Urinary bladder (tissue), 4 donors: ENCODE results near the gene STPG2. TPM values are rescaled to one million over a fixed set of nuclear protein-coding genes. Genes with fewer than 3 reads are reported as not detected.

Experiments used
- DNase-seq: peaks from one replicate; pipeline ENCODE4 v3.0.0-alpha.2; 2015; ENCODE audit errors: extremely low spot score
- H3K27ac ChIP-seq: one replicate; pipeline ENCODE4 v1.5.1; 2013; ENCODE audit warnings: low read depth, mild to moderate bottlenecking, moderate library complexity
- H3K36me3 ChIP-seq: one replicate; pipeline ENCODE4 v1.6.1; 2013; ENCODE audit warnings: mild to moderate bottlenecking, moderate library complexity; ENCODE audit not compliant: insufficient read depth
- H3K4me1 ChIP-seq: one replicate; pipeline ENCODE4 v1.6.1; 2013; ENCODE audit warnings: mild to moderate bottlenecking, moderate library complexity; ENCODE audit not compliant: insufficient read depth
- H3K4me3 ChIP-seq: one replicate; pipeline ENCODE4 v1.5.1; 2013; ENCODE audit warnings: low read depth, low read length
- WGBS: extraction: QIAGEN DNeasy Blood & Tissue Kit; methylation state at CpG from one replicate; pipeline ENCODE4 v1.1.7; 2013; 5-methylcytosine and 5-hydroxymethylcytosine counted together
- polyA plus RNA-seq: library from polyadenylated mRNA; stranded (reverse); fragments of 200-250 nt; gene quantifications from one replicate; pipeline ENCODE4 v1.2.3, GENCODE V29; 2013
- total RNA-seq: library from RNA; depleted of rRNA; stranded (reverse); fragments of >200 nt; gene quantifications from one replicate; pipeline ENCODE4 v1.2.3, GENCODE V29; 2014
- donor health status: healthy with polysubstance abuse.
- donor health status: healthy.

STPG2 gene
- total and polyA plus RNA-seq, 2 donors, result 0.03 to 1.0 TPM

GRCh38 chr4:97900229-97900628 is 243.0 kb downstream of the STPG2 start:
- H3K36me3 ChIP-seq, result no peaks in the 10 kb centered on the region
- H3K4me3 ChIP-seq, result no peak overlapping the region
- DNase-seq, result no peak
- WGBS, result 93% methylated on average over 2 of the region's 2 CpGs
- H3K4me1 ChIP-seq, result no peaks in the 10 kb centered on the region
- H3K27ac ChIP-seq, result no peak overlapping the region

DNA sequence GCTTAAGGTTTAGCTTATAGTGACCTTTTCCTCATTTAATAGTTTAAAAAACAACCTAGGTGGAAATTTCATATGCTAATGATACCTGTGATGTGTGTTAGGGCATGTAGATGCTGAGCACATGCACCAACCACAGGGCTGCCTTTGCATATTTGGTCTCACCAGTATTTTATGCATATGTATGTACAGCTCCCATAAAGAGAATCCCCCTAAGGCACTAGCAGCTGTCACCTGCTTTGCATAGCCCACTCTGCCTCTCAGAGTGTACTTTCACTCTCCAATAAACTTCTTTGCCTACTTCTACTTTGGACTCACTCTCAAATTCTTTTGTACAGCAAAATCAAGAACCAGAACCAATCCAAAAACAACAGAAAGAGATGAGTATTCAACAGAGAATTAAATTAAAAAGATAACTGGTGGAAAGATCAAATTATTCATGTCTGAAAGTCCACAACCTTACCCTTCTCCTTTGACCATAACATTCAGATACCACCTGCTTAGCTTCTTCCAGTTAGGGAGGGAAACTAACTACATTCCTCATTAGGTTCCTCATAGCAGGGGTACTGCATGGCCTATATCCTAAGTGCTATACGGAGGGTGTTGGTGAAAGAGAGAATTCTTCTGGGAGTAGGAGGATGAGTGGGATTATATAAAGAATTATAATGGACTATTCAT is 250.5 kb downstream of the STPG2 start:
- Histone ChIP-seq H3K4me3 (no peak overlapping the region), H3K4me1 (no peaks in the 10 kb centered on the region), H3K36me3 (no peaks in the 10 kb centered on the region), H3K27ac (no peak overlapping the region)
- DNase-seq, result no peak
- WGBS, result 60% methylated on average over 1 of the region's 1 CpG

DNA sequence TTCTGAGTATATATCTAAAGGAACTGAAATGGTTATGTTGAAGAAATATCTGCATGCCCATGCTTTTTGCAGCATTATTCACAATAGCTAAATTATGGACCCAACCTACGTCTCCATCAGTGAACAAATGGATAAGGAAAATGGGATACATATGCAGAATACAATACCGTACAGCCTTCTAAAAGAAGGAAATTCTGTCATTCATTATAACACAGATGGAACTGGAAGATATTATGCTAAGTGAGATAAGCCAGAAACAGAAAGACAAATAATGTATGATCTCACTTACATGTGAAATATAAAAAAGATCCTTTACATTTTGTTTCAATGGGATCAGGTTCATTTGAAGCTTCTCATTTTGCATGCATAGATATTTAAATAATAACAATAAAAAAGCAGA is 263.3 kb downstream of the STPG2 start:
- Histone ChIP-seq H3K4me3 (no peak overlapping the region), H3K27ac (no peak overlapping the region), H3K4me1 (no peaks in the 10 kb centered on the region), H3K36me3 (no peaks in the 10 kb centered on the region)
- WGBS, result 80% methylated on average over 2 of the region's 2 CpGs
- DNase-seq, result no peak

DNA sequence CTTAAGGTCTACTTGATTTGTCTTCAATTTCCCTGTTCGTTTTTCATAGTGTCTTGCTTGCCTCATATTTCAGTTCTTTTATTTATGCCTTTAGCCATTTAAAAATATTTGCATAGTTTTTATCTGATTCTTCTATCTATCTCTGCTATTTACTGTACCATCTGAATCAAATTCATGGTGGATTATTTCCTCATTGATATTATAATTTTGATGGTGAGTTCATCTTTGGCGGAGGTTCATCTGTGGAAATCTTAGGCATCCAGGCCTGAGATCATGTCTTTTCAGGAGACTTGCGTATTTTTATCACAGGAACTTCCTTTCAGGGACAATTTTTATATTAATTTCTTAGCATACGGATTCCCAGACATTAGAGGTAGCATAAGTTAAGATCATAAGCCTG is 275.2 kb downstream of the STPG2 start:
- no peak for DNase-seq
- WGBS, result 45% methylated on average over 4 of the region's 4 CpGs
- Histone ChIP-seq H3K36me3 (no peaks in the 10 kb centered on the region), H3K4me1 (no peaks in the 10 kb centered on the region), H3K27ac (no peak overlapping the region), H3K4me3 (no peak overlapping the region)

- WGBS, result 37% methylated on average over 1 of the region's 1 CpG
Measured at GRCh38 chr4:97867557-97868091, 275.7 kb downstream of the STPG2 start.

DNA sequence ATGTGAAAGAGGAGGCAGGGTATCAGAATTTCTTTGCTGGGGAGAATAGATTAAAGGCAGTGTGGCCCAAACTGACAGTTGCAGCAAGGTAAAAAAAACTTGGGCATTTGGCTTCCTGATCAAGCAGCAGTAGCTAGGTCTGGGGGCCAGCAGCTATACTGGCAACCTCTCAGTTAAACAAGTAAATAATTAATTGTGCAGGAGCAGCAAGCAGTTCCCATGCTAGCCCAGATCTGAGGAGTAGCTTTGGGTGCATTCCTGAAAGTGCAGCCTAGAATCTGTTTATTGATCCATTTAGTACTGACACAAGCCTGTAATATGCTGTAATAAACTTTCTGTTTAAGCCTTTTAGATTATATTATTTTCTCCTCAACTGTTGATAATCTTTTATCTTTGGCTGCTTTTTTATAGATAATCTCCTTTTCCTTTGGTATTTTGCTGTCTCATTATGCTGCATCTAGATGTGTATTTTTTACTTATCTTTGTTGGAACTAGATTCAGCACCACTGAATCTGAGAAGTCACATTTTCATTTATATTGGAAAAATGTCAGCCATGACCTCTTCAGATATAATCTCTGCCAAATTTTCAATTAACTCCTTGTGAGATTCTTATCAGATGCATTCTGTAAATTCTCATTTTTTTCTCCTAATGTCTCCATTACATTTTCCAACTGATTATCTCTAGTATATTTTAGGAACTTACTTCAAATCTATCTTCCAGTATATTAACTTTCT is 276.3 kb downstream of the STPG2 start:
- H3K36me3 ChIP-seq, result no peaks in the 10 kb centered on the region
- H3K4me3 ChIP-seq, result no peak overlapping the region
- no peak overlapping the region for H3K27ac ChIP-seq
- no peak for DNase-seq
- no peaks in the 10 kb centered on the region for H3K4me1 ChIP-seq

More at GRCh38 chr4:97867557-97868091, 275.7 kb downstream of the STPG2 start:
- no peak overlapping the region for H3K4me3 ChIP-seq
- no peak for DNase-seq
- no peaks in the 10 kb centered on the region for H3K4me1 ChIP-seq
- no peaks in the 10 kb centered on the region for H3K36me3 ChIP-seq
- no peak overlapping the region for H3K27ac ChIP-seq

GRCh38 chr4:97851115-97851514 is 292.2 kb downstream of the STPG2 start:
- no peak overlapping the region for H3K27ac ChIP-seq

GRCh38 chr4:97845758-97846157 is 297.5 kb downstream of the STPG2 start:
- H3K36me3 ChIP-seq, result no peaks in the 10 kb centered on the region
- DNase-seq, result no peak
- H3K4me3 ChIP-seq, result no peak overlapping the region
- no peaks in the 10 kb centered on the region for H3K4me1 ChIP-seq
- no peak overlapping the region for H3K27ac ChIP-seq

More at GRCh38 chr4:97851115-97851514, 292.2 kb downstream of the STPG2 start:
- no peaks in the 10 kb centered on the region for H3K36me3 ChIP-seq
- 88% methylated on average over 1 of the region's 1 CpG for WGBS
- no peaks in the 10 kb centered on the region for H3K4me1 ChIP-seq
- DNase-seq, result no peak
- H3K4me3 ChIP-seq, result no peak overlapping the region

- no peak overlapping the region for H3K4me3 ChIP-seq
- WGBS, result 94% methylated on average over 1 of the region's 1 CpG
- no peak for DNase-seq
- H3K27ac ChIP-seq, result no peak overlapping the region
- no peaks in the 10 kb centered on the region for H3K36me3 ChIP-seq
- H3K4me1 ChIP-seq, result no peaks in the 10 kb centered on the region
Measured at GRCh38 chr4:97841512-97841911, 301.8 kb downstream of the STPG2 start.

DNA sequence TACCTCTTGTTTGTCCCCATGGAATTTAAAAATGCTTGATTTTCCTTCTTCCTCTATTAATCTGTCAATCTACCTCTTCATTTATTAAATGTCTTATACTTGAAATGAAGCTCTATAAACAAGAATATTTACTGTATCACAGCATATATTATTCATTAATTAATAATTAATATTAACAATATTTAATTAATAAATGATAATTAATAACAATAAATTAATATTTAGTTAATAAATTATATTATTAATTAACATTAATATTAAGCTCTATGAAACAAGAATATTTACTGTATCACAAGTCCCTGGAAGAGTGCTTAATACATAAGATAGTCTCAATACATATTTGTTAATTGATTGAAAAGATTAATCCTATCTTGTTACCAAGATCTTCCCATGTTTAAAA is 306.6 kb downstream of the STPG2 start:
- no peak overlapping the region for H3K4me3 ChIP-seq
- H3K4me1 ChIP-seq, result no peaks in the 10 kb centered on the region
- no peak overlapping the region for H3K27ac ChIP-seq
- no peaks in the 10 kb centered on the region for H3K36me3 ChIP-seq
- DNase-seq, result no peak

DNA sequence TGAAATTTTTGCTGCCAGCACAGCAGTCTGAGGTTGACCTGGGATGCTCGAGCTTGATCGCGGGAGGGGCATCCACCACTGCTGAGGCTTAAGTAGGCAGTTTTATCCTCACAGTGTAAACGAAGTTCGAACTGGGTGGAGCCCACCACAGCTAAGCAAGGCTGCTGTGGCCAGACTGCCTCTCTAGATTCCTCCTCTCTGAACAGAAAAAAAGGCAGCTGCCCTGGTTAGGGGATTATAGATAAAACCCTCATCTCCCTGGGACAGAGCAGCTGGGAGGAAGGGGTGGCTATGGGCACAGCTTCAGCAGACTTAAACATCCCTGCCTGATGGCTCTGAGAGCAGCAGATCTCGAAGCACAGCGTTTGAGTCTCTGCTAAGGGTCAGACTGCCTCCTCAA is 314.6 kb downstream of the STPG2 start:
- 47% methylated on average over 7 of the region's 7 CpGs for WGBS
- no peak overlapping the region for H3K27ac ChIP-seq
- DNase-seq, result no peak
- no peak overlapping the region for H3K4me3 ChIP-seq
- H3K4me1 ChIP-seq, result no peaks in the 10 kb centered on the region
- no peaks in the 10 kb centered on the region for H3K36me3 ChIP-seq

DNA sequence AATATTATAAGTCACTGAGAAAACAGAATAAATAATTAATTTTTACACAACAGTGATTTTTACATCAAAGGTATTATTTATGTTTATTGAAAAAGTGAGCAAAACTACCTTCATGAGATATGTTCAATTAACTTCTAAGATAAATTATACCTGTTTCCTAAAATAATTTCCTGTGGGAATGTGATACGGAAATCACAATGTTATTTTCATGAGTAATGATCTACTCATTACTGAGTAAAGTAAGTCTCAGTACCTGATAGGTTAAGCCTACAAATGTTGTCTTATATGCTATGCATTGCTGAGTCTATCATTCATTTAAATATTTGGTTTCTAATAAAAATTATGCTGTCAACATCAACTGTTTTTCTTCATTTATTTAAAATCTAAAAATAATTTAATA is 324.0 kb downstream of the STPG2 start:
- Histone ChIP-seq H3K4me1 (no peaks in the 10 kb centered on the region), H3K36me3 (no peaks in the 10 kb centered on the region), H3K27ac (no peak overlapping the region), H3K4me3 (no peak overlapping the region)
- DNase-seq, result no peak
- 90% methylated on average over 1 of the region's 1 CpG for whole genome bisulfite sequencing

DNA sequence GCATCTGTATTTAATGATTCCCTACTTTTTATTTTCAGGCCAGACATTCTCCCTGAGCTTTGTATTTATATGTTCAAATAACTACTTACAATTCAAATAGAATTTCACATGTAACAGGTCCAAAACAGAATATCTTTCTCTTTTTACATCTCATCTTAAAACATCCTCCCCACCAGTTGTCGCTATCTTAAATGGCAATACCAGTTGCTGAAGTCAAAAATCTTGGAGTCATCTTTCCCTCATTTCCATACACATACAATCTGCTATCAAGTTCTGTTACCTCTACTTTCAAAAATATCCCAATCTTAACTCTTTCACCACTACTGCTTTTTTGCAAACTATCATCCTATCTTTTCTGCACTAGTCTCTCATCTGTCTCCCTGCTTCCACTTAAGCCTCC is 330.5 kb downstream of the STPG2 start:
- DNase-seq, result no peak
- H3K27ac ChIP-seq, result no peak overlapping the region
- H3K4me3 ChIP-seq, result no peak overlapping the region
- no peaks in the 10 kb centered on the region for H3K4me1 ChIP-seq
- no peaks in the 10 kb centered on the region for H3K36me3 ChIP-seq
- 99% methylated on average over 1 of the region's 1 CpG for WGBS

GRCh38 chr4:97786306-97786920 is 356.9 kb downstream of the STPG2 start:
- no peak for DNase-seq
- Histone ChIP-seq H3K27ac (no peak overlapping the region), H3K36me3 (no peaks in the 10 kb centered on the region), H3K4me1 (no peaks in the 10 kb centered on the region), H3K4me3 (no peak overlapping the region)
- 89% methylated on average over 3 of the region's 3 CpGs for WGBS
